ENCODE results near the gene UPF1.

The UPF1 gene

DNA sequence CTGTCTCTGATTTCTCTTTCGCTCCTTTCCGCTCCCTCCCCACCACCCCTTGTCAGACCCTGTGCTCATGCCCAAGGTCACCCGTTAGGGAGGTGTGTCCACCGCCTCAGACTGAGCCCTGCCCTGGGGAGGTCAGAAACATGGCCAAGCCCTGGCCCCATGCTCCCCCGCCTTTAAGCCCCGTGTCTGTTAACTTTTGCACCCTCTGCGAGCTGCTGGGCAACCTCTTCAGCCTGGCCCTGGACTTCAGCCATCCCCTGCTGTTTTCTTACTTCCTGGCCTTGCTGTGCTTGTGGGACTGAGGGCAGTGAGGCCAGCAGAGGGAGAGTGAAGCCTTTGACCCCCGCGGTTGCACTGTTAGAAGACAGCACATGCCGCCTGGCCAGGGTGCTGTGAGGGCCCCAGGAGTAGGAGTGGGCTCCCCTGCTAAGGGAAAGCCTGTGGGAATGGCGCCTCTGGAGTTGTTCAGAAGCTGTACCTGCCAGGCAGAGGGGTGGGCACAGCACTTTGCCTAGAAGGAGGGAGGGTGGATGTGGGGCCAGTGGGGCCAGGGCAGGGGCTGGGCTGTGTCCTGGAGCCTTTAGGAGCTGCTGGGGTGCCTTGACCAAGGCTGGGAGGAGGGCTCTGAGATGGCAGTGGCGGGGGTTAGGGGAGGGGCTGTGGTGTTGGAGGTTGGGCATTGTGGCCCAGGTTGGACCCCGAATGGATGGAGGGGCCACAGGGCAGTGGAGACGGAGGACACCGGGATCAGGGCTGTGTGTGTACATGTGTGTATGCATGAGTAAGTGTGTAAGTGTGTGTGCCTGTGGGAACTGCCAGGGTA, 7.9 kb downstream of the UPF1 start:
- Histone ChIP-seq H3K36me3 (ENCODE audit: control insufficient read depth in 1 of 2, insufficient read depth in 2 of 2, low read length in 2 of 2) (peaks cover 7 to 38% of the 10 kb centered on the region in 2 donors), H3K9me3 (ENCODE audit: control insufficient read depth in 1 of 2, low read length in 2 of 2) (no peaks in the 10 kb centered on the region), H3K9ac (ENCODE audit: low read depth in 1 of 2, low read length in 2 of 2) (peak overlapping the region in 1 of 2 donors; percentile 27), H3K4me3 (ENCODE audit: low read depth in 1 of 2, low read length in 2 of 2) (peak overlapping the region in 1 of 2 donors; percentile 36), H3K4me1 (ENCODE audit: control insufficient read depth in 1 of 2, insufficient read depth in 2 of 2, low read length in 2 of 2) (peaks cover 55 to 65% of the 10 kb centered on the region in 2 donors), H3K27me3 (ENCODE audit: control insufficient read depth in 1 of 2, insufficient read depth in 2 of 2, low read length in 2 of 2) (no peaks in the 10 kb centered on the region), H3K27ac (ENCODE audit: low read depth, low read length) (no peak overlapping the region)

DNA sequence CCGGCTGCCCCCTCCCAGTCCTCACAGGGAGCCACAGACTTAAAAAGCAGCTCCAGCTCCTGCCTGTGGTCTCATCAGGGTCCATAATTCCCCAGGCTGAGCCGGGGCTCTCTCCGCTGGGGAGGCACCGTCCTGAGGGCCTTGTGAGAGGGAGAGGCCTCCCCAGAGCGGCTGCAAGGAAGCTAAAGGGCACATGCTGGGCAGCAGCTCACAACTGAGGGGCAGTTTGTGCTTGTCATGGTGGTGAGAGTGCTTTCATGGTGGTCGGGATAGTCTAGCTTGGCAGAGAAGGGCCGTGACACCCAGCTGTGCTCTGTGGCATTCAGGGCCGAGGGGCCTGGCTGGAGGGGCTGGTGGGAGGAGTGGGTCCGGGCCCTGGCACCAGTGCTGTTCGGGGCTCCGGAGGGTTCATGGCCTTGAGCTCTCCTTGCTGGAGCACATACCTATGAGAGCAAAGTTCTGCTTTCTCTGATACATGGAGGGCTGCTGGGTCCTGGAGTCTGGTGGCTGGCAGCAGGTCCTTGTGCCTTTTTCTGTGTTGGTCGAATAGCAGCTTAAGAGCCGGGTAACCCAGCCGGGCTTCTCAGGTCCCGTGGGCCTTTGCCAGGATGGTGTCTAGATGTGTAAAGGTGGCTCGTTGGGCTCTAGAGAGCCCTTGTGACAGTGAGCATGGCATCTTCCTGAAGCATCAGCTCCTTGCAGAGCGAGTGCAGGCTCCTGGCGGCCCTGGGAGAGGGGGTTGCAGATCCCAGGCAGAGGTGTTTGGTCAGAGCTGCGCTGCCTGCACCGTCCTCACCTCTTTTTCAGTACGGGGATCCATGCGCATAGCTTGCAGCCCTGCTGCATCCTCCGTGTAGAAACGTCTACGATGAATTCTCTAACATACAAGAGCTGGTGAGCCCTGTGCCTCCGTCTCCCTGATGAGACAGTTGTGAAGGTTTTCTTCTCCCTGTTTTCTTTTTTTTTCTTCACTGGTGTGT, 8.8 kb downstream of the UPF1 start:
- Histone ChIP-seq H3K36me3 (ENCODE audit: control insufficient read depth in 1 of 2, insufficient read depth in 2 of 2, low read length in 2 of 2) (peaks cover 7 to 35% of the 10 kb centered on the region in 2 donors), H3K9me3 (ENCODE audit: control insufficient read depth in 1 of 2, low read length in 2 of 2) (no peaks in the 10 kb centered on the region), H3K27ac (ENCODE audit: low read depth, low read length) (no peak overlapping the region), H3K9ac (ENCODE audit: low read depth in 1 of 2, low read length in 2 of 2) (peak overlapping the region in 1 of 2 donors; percentile 27), H3K4me3 (ENCODE audit: low read depth in 1 of 2, low read length in 2 of 2) (peak overlapping the region; percentile 16 to 18), H3K27me3 (ENCODE audit: control insufficient read depth in 1 of 2, insufficient read depth in 2 of 2, low read length in 2 of 2) (no peaks in the 10 kb centered on the region), H3K4me1 (ENCODE audit: control insufficient read depth in 1 of 2, insufficient read depth in 2 of 2, low read length in 2 of 2) (peaks cover 50 to 64% of the 10 kb centered on the region in 2 donors)

DNA sequence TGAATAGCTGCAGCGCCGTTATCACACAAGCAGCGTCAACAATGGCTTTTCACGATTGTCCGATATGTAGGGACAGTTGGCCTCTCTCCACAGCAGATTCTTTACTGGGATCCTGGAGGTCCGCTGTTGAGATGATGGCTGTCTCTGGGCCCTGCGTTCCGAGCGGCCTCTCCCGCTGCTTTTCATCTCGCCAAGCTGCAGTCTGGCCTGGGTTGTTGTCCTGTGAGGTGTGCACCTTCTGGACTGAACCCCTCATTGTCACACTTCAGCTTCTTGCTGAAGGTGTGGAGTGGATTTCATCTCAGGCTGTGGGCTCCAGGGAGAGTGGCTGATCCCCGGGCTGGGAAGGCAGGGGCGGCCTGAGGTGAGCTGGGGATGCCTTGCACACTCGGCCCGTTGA, 9.6 kb downstream of the UPF1 start:
- no peak overlapping the region for H3K9ac ChIP-seq (ENCODE audit: low read depth in 1 of 2, low read length in 2 of 2)

DNA sequence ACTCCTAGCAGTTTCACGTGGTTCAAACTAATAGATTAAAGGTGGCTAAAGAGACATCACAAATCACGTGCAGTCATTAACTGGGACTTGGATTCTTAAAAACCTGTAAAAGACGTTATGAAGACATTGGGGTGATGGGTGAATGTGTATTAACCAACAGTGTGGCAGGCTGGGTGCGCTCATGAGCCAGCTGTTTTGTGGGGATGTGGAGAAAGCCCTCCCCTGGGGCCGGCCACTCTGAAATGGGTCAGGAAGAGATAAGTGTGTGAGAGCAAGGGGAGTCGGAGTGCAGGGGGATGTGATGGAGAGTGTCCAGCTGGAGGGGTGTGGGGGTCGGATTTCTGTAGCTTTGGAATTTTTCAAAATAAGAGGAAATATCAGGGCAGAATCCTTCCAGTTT, 10.4 kb downstream of the UPF1 start:
- H3K36me3 ChIP-seq (ENCODE audit: control insufficient read depth in 1 of 2, insufficient read depth in 2 of 2, low read length in 2 of 2) = peaks cover 7 to 36% of the 10 kb centered on the region in 2 donors
- peaks cover 42 to 53% of the 10 kb centered on the region in 2 donors for H3K4me1 ChIP-seq (ENCODE audit: control insufficient read depth in 1 of 2, insufficient read depth in 2 of 2, low read length in 2 of 2)
- H3K9me3 ChIP-seq (ENCODE audit: control insufficient read depth in 1 of 2, low read length in 2 of 2) = no peaks in the 10 kb centered on the region
- no peaks in the 10 kb centered on the region for H3K27me3 ChIP-seq (ENCODE audit: control insufficient read depth in 1 of 2, insufficient read depth in 2 of 2, low read length in 2 of 2)
- H3K9ac ChIP-seq (ENCODE audit: low read depth in 1 of 2, low read length in 2 of 2) = no peak overlapping the region
- H3K27ac ChIP-seq (ENCODE audit: low read depth, low read length) = no peak overlapping the region
- H3K4me3 ChIP-seq (ENCODE audit: low read depth in 1 of 2, low read length in 2 of 2) = no peak overlapping the region

More for the DNA sequence above, 9.6 kb downstream of the UPF1 start:
- Histone ChIP-seq H3K9me3 (ENCODE audit: control insufficient read depth in 1 of 2, low read length in 2 of 2) (no peaks in the 10 kb centered on the region), H3K36me3 (ENCODE audit: control insufficient read depth in 1 of 2, insufficient read depth in 2 of 2, low read length in 2 of 2) (peaks cover 7 to 36% of the 10 kb centered on the region in 2 donors), H3K27me3 (ENCODE audit: control insufficient read depth in 1 of 2, insufficient read depth in 2 of 2, low read length in 2 of 2) (no peaks in the 10 kb centered on the region), H3K4me3 (ENCODE audit: low read depth in 1 of 2, low read length in 2 of 2) (no peak overlapping the region), H3K27ac (ENCODE audit: low read depth, low read length) (no peak overlapping the region), H3K4me1 (ENCODE audit: control insufficient read depth in 1 of 2, insufficient read depth in 2 of 2, low read length in 2 of 2) (peaks cover 42 to 55% of the 10 kb centered on the region in 2 donors)

DNA sequence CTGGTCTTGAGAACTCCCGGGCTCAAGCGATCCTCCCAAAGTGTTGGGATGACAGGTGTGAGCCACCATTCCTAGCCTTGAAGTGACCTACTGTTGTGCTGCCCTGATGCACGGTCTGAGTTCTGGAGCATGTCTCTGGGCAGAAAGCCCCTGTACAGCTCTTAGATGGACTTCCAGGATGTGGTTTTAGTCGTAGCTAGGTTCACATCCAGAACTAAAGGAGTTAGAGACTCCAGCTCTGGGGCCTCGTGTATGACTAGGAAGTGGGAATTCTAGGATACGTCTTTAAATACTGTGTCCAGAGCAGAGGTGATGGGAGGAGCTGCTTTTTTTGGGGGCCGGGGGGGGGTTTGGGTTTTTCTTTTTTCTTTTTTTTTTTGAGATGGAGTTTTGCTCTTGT, 12.2 kb downstream of the UPF1 start:
- H3K4me3 ChIP-seq (ENCODE audit: low read depth in 1 of 2, low read length in 2 of 2) = no peak overlapping the region
- H3K9me3 ChIP-seq (ENCODE audit: control insufficient read depth in 1 of 2, low read length in 2 of 2) = no peaks in the 10 kb centered on the region
- no peak overlapping the region for H3K27ac ChIP-seq (ENCODE audit: low read depth, low read length)
- H3K36me3 ChIP-seq (ENCODE audit: control insufficient read depth in 1 of 2, insufficient read depth in 2 of 2, low read length in 2 of 2) = peaks cover 14 to 42% of the 10 kb centered on the region in 2 donors
- peaks cover 40 to 68% of the 10 kb centered on the region in 2 donors for H3K4me1 ChIP-seq (ENCODE audit: control insufficient read depth in 1 of 2, insufficient read depth in 2 of 2, low read length in 2 of 2)
- H3K27me3 ChIP-seq (ENCODE audit: control insufficient read depth in 1 of 2, insufficient read depth in 2 of 2, low read length in 2 of 2) = no peaks in the 10 kb centered on the region
- H3K9ac ChIP-seq (ENCODE audit: low read depth in 1 of 2, low read length in 2 of 2) = no peak overlapping the region

DNA sequence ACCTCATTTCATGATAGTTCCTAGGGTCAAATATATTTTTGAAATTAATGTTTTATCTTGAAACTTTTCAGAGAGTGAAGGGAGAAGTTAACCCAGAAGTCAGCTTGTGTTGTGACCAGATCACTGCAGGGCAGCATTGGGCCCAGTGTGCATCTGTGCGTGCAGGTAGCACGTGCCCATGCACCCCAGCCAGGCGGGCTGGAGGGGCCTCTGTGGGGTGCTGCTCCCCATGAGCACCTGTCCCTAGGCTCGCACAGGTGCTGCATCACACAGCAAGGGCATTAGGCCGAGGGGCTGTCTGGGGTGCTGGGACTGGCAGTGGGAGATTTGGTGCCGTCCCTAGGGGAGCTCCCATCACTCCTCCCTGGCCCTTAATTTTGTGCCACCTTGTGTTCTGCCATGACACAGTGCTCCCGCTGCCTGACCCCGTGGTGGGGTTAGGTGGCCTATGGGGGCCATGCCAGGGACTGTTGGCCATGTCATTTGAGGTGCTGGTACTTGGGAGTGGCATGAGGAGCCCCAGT, 13.1 kb downstream of the UPF1 start:
- Histone ChIP-seq H3K27me3 (ENCODE audit: control insufficient read depth in 1 of 2, insufficient read depth in 2 of 2, low read length in 2 of 2) (no peaks in the 10 kb centered on the region), H3K9me3 (ENCODE audit: control insufficient read depth in 1 of 2, low read length in 2 of 2) (no peaks in the 10 kb centered on the region), H3K4me1 (ENCODE audit: control insufficient read depth in 1 of 2, insufficient read depth in 2 of 2, low read length in 2 of 2) (peaks cover 40 to 68% of the 10 kb centered on the region in 2 donors), H3K9ac (ENCODE audit: low read depth in 1 of 2, low read length in 2 of 2) (no peak overlapping the region), H3K36me3 (ENCODE audit: control insufficient read depth in 1 of 2, insufficient read depth in 2 of 2, low read length in 2 of 2) (peaks cover 15 to 44% of the 10 kb centered on the region in 2 donors), H3K27ac (ENCODE audit: low read depth, low read length) (no peak overlapping the region), H3K4me3 (ENCODE audit: low read depth in 1 of 2, low read length in 2 of 2) (no peak overlapping the region)

DNA sequence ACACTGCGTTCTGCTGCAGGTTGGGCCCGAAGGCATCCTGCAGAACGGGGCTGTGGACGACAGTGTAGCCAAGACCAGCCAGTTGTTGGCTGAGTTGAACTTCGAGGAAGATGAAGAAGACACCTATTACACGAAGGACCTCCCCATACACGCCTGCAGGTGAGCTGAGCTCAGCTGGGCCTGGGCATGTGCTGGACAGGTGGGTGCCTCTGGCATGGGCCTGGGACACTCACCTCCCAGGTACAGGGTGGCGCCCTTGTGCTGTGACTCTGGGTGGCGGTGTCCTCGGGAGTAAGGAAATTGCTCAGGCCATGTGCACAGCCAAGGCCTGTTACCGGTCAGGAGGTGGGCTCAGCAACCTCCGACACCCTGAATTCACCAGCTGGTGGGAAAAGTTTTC, 14.2 kb downstream of the UPF1 start:
- H3K36me3 ChIP-seq (ENCODE audit: control insufficient read depth in 1 of 2, insufficient read depth in 2 of 2, low read length in 2 of 2) = peaks cover 23 to 51% of the 10 kb centered on the region in 2 donors
- H3K27me3 ChIP-seq (ENCODE audit: control insufficient read depth in 1 of 2, insufficient read depth in 2 of 2, low read length in 2 of 2) = no peaks in the 10 kb centered on the region
- no peaks in the 10 kb centered on the region for H3K9me3 ChIP-seq (ENCODE audit: control insufficient read depth in 1 of 2, low read length in 2 of 2)
- H3K9ac ChIP-seq (ENCODE audit: low read depth in 1 of 2, low read length in 2 of 2) = no peak overlapping the region
- H3K4me1 ChIP-seq (ENCODE audit: control insufficient read depth in 1 of 2, insufficient read depth in 2 of 2, low read length in 2 of 2) = peaks cover 31 to 63% of the 10 kb centered on the region in 2 donors
- H3K27ac ChIP-seq (ENCODE audit: low read depth, low read length) = no peak overlapping the region
- H3K4me3 ChIP-seq (ENCODE audit: low read depth in 1 of 2, low read length in 2 of 2) = no peak overlapping the region

DNA sequence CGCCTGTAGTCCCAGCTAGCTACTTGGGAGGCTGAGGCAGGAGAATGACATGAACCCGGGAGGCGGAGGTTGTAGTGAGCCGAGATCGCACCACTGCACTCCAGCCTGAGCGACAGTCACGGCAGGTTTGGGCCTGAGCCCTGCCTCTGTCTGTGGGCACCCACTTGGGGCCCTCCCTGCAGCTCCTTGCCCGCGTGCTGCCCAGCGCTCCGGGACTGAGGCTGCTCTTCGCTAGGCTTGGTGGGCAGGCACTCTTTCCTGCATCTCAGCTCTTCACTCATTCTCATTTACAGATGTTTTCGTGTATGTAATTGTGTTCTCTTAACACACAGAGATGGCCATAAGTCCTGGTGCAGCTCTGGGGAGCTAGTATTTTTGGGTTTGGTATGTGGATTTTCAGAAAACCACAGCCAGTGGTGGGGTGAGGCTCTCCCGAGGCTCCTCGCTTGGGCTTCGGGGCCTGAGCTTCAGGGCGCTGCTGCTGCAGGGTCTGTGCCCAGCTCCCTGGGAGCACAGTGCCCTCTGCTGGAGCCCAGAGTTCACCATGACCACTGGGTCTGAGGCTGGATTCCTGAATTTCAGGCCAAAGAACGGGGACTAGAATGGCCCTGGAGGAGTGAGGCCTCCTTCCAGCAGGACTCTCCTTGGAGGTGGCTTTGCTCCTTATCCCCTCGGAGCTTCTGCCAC, 15.2 kb downstream of the UPF1 start:
- Histone ChIP-seq H3K27ac (ENCODE audit: low read depth, low read length) (no peak overlapping the region), H3K4me3 (ENCODE audit: low read depth in 1 of 2, low read length in 2 of 2) (no peak overlapping the region), H3K4me1 (ENCODE audit: control insufficient read depth in 1 of 2, insufficient read depth in 2 of 2, low read length in 2 of 2) (peaks cover 24 to 56% of the 10 kb centered on the region in 2 donors), H3K9me3 (ENCODE audit: control insufficient read depth in 1 of 2, low read length in 2 of 2) (no peaks in the 10 kb centered on the region), H3K9ac (ENCODE audit: low read depth in 1 of 2, low read length in 2 of 2) (peak overlapping the region; percentile 7 to 32), H3K27me3 (ENCODE audit: control insufficient read depth in 1 of 2, insufficient read depth in 2 of 2, low read length in 2 of 2) (no peaks in the 10 kb centered on the region), H3K36me3 (ENCODE audit: control insufficient read depth in 1 of 2, insufficient read depth in 2 of 2, low read length in 2 of 2) (peaks cover 30 to 57% of the 10 kb centered on the region in 2 donors)

DNA sequence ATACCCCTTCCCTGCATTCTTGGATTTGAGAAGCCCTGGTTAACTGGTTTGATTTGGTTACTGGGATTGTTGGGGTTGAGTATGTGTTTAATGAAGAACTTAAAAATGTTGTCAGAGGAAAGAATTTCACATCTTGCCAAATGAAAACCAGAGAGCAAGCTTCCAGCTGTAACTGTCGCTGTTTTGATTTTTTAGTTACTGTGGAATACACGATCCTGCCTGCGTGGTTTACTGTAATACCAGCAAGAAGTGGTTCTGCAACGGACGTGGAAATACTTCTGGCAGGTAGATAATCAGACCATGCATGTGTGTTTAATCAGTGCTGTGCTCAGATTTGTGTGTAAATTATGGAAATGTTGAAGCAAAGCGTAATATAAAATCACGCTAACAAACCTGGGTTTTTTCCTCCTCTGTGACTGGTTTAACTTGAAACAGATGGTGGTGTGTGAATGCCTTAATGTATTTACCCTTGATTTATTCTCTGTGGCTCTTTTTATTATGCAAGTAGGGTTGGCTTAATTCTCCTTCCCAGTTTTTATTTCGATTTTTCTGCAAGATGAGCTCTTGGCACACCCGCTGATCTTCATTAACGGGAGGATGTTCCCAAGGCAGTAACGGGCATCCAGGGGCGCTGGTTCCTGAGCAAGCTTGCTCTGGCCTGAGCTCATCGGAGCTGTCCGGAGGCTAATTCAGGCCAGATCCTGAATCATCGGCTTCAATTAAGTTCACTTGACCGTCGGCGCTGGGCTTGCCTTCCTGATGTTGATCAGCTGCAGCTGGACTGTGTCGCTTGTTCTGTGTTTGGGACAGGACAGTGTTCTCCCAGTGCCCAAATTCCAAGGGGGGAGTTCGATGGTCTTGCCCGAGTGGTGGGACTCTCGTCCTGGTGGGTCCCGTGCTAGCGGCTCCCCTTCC, 16.0 kb downstream of the UPF1 start:
- Histone ChIP-seq H3K4me1 (ENCODE audit: control insufficient read depth in 1 of 2, insufficient read depth in 2 of 2, low read length in 2 of 2) (peaks cover 24 to 53% of the 10 kb centered on the region in 2 donors), H3K36me3 (ENCODE audit: control insufficient read depth in 1 of 2, insufficient read depth in 2 of 2, low read length in 2 of 2) (peaks cover 34 to 63% of the 10 kb centered on the region in 2 donors), H3K9ac (ENCODE audit: low read depth in 1 of 2, low read length in 2 of 2) (peak overlapping the region in 1 of 2 donors; percentile 7), H3K27ac (ENCODE audit: low read depth, low read length) (no peak overlapping the region), H3K27me3 (ENCODE audit: control insufficient read depth in 1 of 2, insufficient read depth in 2 of 2, low read length in 2 of 2) (no peaks in the 10 kb centered on the region), H3K4me3 (ENCODE audit: low read depth in 1 of 2, low read length in 2 of 2) (no peak overlapping the region), H3K9me3 (ENCODE audit: control insufficient read depth in 1 of 2, low read length in 2 of 2) (no peaks in the 10 kb centered on the region)

Data from duodenal mucosa (tissue), 2 donors.